Activated T-helper 9 cell treated with anti-CD3 and anti-CD28 coated beads, Interleukin-2, amount 50 U/mL, for 16 hours (primary cell): Measurements from ENCODE around the gene DACT3.

Source experiments
- DNase-seq: peaks from one replicate; pipeline ENCODE4 v3.0.0-alpha.2; 2020; ENCODE audit warnings: low read depth

DACT3 gene

DNA sequence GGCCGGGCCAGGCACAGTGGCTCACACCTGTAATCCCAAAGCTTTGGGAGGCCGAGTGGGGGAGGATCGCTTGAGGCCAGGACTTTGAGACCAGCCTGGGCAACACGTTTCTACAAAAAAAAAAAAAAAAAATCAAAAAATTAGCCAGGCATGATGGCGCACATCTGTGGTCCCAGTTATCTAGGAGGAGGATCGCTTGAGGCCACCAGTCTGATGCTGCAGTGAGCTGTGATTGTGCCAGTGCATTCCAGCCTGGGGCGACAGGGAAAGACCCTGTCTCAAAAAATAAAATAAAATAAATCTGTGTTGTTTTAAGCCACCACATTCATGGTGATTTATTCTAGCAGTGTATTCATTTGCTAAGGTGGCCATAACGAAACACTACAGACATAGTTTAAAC lies 4.1 kb upstream of the DACT3 start:
- no peak for DNase-seq

DNA sequence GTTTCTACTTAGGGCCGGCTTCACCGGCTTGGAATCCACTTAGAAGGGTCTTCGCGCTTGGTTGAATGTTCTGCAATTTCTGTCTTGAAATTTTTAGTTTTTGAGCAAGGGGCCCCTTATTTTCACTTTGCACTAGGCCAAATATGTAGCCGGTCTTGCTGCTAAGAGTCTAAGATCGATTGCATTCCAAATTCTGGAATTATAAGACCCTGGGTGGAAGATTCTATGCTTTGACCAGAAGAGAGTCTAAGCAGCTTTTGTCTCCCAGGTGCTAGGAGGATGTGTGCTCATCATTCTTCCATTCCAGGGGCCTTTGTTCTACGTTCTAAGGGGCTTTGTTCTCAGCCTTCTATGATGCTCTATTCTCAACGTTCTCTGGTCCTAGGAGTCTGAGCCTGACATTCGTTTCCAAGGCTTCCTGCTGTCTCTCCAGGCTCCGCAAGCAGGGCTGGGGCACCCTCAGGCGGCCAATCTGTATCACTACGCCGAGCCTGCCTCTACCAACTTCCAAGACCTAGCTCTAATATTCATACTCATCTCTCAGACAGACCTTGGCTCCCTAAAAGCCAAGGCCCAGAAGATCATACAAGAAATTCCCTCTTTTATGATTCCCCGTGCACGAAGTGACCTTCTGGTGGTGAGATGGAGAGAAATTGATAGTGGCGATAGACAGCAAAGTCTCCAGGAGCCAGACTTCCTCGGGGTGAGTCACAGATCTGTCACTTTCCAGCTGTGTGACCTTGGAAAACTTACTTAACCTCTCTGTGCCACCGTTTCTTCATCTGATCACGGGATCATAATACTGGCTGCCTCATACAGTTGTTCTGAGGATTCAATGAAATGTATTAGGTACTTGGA lies 982 bp upstream of the DACT3 start:
- peak; percentile 59 for DNase-seq

DNA sequence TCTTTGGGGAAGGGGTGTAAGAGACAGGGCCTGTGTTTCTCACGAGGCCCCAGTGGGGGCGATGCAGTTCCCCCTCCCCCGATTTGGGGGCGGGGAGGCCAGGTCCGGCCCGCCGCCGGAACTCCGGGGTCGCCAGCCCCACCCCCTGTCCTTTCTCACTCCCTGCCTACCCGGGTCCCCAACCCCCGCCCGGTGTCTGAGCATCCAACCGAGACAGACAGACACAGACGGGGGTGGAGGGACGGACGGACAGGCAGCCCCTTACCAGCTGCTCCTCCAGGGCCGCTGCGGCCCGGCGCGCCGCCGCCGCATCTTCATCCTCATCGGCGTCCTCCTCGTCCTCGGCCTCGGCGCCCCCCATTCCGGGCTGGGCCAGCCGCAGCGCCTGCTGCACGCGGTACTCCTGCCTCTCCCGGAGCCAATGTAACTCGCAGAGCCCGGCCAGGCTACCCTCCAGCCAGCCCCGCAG lies 397 bp downstream of the DACT3 start:
- no peak for DNase-seq

DNA sequence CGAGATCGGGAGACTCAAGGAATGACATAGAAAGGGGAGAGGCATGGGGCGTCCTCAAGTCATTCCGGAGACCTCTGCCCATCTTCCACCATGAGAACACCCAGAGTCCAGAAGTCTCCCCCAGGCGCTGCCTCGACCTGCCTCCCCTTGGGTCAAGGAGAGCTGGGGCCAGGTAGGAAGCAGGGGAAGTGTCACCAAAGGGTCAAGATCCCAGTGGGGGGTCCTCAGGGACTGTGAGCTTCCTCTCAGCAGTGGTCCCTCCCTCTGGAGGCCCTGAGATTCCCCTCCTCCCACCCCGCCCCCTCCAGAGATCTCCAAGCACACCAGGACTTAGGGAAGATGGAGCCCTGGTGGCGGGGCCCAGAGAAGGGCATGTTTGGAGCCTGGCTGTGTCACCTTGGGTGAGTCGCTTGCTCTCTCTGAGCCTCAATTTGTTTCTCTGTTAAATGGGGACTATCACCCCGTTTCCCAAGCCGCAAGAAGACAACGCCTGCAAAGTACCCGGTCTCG lies 919 bp downstream of the DACT3 start:
- no peak for DNase-seq

DNA sequence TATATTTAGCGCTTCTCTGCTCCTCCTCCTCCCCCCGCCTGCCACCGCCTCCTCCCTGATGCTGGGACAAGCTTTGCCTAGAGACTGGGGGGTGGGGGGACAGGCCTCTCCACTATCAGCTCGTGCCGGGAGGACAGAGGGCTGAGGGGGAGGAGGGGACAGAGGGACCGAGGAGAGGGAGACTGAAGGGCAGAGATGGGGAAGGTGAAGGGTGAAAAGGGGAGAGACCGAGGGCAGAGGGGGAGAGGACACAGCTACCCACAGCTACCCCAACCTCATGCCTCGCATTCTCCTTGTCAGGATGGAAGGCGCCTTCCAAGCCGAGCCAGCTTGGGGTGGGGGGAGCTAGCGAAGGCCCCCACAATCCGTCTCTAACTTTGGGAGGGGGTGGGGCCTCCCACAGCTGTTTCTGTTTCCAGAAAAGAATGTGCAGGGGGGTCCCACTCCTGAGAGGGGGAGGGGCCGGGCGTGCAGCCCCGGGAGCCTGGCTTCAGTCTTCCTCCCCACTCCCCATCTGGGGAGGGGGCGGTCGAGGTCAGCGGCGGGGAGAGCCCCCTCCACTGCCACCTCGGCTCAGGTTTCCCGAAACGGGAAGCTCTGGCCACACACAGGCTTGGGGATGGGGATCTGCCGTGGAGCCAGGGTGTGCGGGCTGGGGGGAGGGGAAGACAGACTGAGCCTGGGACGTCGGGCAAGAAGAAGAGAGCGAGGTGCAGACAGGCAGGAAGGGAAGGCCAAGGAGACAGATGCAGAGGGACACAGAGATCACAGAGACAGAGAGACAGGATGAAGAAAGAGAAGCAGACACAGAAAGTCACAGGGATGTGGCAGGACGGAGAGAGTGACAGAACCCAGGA lies 1.6 kb downstream of the DACT3 start:
- no peak for DNase-seq

DNA sequence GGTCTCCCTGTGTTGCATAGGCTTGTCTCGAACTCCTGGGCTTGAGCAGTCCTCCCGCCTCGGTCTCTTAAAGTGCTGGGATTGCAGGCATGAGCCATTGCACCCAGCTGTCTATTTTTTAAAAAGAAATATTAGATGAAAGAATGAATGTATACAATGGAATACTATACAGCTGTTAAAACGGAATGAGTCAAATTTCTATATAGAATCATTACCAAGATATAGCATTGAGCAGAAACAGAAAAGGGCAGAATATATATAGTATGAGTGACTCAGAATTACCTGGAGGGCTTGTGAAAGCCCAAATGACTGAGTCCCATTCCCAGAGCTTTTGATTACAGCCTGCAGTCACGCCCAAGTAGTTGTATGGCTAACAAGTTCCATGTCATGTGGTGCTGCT lies 4.4 kb downstream of the DACT3 start:
- no peak for DNase-seq

DNA sequence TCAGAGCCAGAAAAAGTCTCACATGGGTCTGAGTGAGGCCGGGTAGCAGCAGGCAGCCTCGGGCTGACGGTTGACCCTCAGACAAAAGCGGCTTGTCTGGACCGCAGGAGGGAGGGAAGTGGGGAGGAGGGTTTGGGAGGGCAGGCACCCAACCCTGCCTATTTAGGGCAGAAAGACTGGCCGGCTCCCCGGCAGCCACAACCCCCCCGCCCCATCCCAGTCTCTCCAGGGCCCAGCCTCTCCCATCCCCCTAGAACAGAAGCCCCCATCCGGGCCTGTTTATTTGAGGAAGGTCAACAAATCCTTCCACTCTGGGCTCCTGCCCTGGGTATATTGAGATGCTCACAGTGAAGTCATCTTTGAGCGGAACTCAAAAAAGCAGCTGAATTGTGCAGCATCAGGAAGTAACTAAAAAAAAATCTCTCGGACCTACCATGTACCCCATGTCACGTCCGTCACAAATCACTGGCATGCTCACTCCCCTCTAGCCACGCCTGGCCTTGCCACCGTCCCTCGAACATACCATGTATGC lies 6.3 kb downstream of the DACT3 start:
- no peak for DNase-seq

DNA sequence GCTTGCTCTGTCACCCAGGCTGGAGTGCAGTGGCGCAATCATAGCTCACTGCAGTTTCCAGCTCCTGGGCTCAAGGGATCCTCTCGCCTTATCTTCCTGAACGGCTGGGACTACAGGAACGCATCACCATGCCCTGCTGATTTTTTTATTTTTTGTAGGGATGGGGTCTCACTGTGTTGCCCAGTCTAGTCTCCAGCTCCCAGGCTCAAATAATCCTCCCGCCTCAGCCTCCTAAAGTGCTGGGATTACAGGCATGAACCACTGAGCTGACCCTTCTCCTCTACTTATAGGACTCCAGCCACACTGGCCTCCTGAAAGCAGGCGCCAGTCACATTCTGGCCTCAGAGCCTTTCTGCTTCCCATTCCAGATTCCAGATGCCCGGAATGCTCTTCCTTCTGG lies 10.5 kb downstream of the DACT3 start:
- DNase-seq: no peak

DNA sequence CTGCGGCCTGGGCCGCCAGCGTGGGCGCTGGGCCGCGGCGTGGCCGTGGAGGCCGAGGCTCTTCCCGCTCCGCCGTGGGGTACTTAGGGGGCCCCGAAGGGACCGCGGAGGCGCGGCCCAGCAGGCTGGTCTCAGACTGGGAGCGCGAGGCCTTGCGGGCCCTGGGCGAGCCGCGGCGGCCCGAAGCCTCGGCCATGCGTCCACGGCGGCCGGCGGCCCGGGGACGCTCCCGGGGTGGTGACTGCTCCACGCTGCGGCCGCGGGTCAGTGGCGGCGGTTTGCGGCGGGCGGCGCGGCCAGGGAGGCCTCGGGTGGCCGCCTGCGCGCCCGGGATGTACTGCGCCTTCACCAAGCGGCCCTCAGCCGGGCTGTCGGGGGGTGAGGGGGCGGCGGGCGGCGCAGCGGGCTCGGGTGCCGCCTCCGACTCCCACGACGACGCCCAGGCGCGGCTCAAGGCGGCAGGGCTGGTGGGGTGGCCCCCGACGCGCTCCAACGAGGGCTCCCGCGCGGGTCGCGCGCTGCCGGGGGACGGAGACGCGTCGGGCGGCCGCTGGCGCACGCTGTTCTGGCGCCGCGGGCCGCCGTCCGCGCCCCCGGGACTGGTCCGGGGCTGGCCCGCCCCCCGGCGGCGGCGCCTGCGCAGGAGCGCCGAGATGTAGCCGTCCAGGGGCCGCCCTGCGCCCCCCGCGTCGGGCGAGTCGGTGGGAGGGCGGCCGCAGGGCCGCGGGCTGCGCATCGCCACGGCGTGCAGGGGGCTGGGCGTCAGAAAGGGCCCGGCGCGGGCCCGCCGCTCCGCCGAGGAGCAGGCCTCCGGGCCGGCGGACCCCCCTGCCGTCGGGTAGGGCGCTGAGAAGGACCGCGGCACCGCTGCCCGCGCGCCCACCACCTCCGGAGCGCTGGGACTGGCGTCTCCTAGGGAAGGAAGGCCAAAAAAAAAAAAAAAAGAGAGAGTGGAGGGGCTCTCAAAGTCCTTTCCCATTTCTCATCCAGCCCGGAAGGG lies 11.7 kb downstream of the DACT3 start:
- no peak for DNase-seq

DNA sequence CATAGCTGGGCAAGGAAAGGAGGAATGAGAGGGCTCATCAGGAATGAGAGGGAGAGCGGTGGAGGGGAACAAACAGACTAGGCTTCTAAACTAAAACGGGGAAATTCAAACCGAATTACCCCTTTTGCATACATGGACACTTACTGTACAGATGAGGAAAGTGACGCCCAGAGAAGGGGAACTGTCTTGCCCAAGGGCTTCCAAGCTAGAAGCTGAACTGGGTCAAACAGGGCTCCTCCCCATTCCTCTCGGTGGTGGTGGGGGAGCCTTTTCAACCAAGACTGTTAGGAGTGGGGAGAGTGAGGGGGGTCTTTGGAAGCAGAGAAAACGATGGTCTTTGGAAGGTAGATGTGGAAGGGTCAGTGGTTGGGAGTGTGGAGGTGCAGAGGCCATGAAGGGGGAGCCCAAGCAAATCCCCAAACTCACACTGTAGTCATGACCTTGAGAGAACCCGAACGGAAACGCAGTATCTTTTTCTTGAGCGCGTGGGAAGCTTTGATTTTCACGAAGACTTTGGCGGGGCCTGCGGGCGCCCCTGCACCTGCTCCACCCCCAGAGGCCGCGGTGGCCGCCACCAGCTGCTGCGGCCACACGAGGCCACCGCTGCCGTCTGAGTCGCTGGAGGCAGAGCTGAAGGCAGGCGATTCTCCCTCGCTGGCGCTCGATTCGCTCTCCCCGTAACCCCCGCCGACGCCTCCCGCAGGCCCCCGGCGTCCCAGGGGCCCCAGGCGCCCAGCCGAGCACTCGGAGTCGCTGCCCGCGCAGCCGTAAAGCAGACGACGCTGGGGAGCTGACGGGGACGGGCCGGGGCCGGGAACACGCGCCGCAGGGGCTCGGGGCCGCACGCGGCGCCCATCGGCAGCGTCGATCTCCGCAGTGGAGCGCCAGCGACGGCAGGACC lies 12.7 kb downstream of the DACT3 start:
- no peak for DNase-seq

DNA sequence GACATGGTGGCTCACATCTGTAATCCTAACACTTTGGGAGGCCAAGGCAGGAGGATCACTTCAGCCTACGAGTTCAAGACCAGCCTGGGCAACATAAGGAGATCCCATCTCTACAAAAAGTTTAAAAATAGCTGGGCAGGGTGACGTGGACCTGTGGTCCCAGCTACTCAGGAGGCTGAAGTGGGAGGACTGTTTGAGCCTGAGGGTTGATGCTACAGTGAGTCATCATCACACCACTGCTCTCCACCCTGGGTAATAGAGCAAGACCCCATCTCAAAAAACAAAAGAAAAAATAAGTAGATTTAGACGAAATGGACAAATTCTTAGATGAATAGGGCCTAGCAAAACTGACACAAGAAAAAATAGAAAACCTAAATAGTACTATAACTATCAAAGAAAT lies 14.6 kb downstream of the DACT3 start:
- no peak for DNase-seq

DNA sequence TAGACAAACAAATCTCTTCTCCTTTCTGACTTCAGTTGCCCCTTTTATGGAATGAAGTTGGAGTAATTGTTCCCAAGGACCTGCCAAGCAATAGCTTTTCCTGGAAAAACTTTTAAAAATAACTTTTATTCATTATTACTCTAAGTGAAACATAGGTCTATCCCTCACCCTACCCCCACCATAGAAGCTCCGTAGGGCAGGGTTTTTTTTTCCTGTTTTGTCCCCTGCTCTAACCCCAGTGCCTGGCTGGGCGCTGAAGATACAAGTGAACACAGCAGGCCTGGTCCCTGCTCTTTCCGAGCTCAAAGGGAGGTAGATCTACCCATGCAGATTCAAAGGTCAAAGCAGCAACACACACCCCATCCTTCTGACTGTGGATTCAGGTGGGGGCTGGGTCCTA lies 16.3 kb downstream of the DACT3 start:
- no peak for DNase-seq

DNA sequence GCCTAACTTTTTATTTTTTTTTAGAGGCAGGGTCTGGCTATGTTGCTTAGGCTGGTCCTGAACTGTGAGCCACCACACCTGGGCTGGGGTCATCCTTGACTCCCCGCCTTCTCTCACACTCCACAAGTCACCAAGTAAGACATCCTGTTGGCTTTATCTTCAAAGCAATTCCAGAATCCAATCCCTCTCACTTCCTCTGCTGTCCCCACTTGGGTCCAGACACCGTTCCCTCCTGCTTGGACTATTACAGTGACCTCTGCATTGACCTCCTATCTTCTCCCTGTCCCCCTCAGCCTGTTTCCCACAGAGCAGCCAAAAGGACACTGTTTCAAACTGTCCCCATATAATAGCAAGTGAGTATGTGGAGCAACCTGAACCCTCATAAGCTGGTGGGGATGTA lies 20.3 kb downstream of the DACT3 start:
- no peak for DNase-seq

DNA sequence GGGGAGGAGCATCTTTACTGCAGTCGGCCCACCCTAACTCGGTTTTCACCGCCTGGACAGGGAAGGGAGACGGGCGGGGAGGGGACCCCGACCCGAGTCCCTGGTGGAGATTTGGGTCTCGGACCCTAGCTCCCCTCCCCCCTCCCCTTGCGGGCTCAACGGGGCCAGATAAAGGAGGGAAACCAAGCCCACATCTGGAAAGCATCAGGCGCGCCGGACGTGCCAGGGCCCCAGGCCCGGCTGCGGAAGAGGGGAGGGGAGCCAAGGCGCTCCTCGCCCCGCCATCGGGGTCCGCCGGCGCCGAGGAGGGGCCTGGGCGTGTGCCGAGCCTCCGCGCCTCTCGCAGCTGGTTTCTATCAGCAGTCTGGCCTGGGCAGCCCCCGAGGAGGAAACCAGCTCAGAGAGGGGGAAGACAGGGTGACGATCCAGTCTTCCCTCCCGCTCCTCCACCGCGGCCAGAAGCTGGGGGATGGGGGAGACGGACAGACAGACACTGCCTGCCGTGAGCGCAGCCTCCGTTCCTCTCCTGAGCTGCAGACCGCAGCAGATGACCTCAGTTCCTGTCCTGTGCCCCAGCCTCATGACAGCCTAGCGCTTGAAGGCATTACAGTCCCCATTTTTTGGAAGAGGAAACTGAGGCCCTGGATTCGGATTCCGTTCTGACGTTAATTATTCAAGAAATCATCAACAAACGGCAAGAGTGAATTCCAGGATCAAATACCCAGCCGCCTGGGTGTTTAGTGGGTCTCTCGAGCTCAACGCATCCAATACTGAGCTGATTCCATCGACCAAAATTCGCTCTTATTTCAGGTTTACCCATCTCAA lies 21.4 kb downstream of the DACT3 start:
- no peak for DNase-seq

DNA sequence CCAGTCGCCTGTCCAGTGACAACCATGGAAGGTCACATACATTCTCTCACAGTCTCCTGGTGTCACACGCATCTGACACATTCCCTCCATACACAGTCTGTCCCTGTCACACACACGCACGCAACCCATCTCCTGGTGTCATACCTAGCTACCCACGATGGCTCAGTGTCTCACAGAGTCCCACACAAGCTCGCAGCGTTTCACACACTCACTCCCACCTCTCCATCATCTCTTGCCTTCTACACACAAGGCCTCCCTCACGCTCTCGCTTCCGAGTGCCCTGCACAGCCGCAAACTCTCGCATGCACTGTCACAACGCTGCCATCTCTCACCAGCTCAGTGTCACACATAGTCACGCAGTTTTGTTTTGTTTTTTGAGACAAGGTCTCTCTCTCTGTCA lies 23.8 kb downstream of the DACT3 start:
- no peak for DNase-seq

DNA sequence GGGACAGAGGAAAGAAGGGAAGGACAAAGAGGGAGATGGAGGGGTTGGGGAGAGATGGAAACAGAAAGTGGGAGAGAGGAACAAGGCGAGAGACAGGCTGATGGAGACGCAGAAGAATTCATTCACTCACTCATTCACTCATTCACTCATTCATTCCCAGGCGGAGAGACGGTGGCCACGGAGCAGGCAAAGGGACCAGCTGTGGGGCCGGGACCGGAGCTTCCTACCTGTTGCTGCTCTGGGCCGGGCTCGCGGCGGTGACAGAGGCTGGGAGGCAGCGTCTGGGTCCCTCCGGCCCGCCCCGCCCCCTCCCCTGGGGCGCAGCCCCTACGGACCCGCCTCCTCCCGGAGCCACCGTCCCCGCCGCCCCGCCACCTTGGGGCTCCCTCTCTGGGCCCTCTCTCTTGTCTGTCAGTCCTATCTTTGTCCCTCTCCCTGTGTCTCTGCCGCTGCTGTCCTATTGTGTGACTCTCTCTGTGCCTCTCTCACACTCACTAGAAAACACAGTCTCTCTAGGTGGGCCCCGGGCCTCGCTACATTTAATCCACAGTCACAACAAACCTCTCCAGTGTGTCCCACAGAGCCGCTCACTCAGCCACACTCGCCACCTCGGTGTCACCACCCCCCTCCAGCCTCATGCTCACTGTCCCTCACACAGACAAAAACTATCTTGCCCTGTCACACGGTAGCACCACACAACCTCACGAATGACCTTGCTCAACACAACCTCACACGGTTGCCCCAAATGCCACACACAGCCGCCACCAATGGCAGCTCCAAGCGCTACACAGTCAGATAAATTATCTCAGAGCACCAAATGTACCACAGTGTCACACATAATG lies 24.8 kb downstream of the DACT3 start, which contains the start of gene GNG8:
GNG8 (minus strand) TSS at position 283 of the 842 bp plus-strand sequence. CDS start 1,520 bp downstream, outside the sequence.
- no peak for DNase-seq

DNA sequence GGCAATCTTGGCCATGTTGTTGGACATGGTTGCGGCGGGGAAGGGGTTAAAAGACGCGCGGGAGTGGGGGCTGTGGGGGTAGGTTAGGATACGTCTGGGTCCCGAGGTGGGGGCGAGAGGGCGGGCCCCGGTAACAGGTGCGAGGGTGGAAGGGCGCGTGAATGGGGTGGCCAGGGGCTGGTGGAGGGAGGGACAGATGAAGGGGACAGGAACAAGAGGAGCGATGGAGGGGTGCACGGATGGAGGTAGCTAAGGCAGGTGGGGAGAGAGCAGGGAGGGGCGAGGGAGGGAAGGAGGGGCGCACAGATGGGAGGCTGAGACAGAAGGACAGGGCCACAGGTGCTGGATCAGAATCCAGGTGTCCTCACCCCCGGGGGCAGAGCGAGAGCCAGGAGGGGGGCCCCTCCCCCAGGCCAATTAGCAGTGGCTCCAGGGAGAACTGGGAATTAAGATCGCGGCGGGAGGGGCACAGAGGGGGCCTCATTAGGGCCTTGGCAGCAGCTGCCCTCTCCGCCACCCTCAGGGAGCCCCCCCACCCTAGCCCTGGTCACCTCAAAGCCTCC lies 26.2 kb downstream of the DACT3 start:
- no peak for DNase-seq

DNA sequence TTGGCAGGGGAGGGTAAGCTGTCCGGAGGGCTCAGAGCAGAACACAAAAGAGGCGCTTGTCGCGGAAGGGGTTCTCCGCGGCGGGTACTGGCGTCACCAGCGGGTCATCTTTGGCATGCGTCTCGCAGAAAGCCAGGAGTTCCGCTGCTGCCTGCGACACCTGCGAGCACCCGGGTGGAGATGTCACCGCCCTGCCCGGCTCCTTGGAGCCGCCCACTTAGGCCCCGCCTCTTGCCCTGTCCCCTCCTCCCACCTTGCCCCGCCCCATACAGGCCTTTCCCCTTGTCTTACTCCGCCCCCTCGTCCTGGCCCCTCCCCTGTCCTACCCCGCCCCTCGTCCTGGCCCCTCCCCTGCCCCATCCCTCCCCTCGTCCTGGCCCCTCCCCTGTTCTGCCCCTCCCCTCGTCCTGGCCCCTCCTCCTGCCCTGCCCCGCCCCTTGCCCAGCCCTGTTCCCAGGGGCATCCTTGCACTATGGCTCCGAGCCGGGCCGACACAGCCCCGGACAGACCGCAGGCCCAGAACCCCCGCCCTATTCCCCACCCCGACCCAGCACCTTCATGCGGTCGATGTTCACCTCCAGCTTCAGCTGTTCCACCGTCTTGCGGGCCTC lies 26.8 kb downstream of the DACT3 start:
- peak; percentile 88 for DNase-seq
